Head of caudate nucleus (tissue), 42 donors: ENCODE data around the gene TMEM135.
A peak's percentile ranks its signal among the peaks of the same experiment; 100 is the strongest.
"Not testable (repeated sequence)": the region's sequence is repeated elsewhere in the genome, so short reads cannot be mapped to it uniquely, and the experiment has no call there.

ENCODE experiments used
- DNase-seq, 42 donors: peaks; one replicate each; pipeline versions ENCODE4 v3.0.0 to v3.0.0-alpha.2; 2020 to 2021; ENCODE audit warnings: mixed read lengths in 7 of 42
- intact Hi-C: fragments of 100-400 bp; cut with DNase I; formaldehyde crosslinking; loops from one replicate; pipeline ENCODE4 v1.15.0; 2022

The TMEM135 gene

GRCh38 chr11:87059596-87060390, 22.1 kb downstream of the TMEM135 start:
- intact Hi-C loops, result no loop called here
- no peak for DNase-seq

- no peak for DNase-seq
- intact Hi-C loops, result no loop called here
These were observed 24.0 kb downstream of the TMEM135 start for GRCh38 chr11:87061766-87062165.

- no peak for DNase-seq
- intact Hi-C loops, result no loop called here
These were observed 26.2 kb downstream of the TMEM135 start for GRCh38 chr11:87063982-87064381.

- intact Hi-C loops, result no loop called here
- no peak for DNase-seq
These were observed 35.1 kb downstream of the TMEM135 start for GRCh38 chr11:87072787-87073186.

- intact Hi-C loops, result no loop called here
- DNase-seq, result no peak
These were observed 38.6 kb downstream of the TMEM135 start for GRCh38 chr11:87076260-87076783.

- intact Hi-C loops, result no loop called here
These were observed 39.2 kb downstream of the TMEM135 start for GRCh38 chr11:87076874-87077429.

GRCh38 chr11:87081358-87081757, 43.6 kb downstream of the TMEM135 start:
- DNase-seq, result no peak
- intact Hi-C loops, result no loop called here

More at GRCh38 chr11:87076874-87077429, 39.2 kb downstream of the TMEM135 start:
- no peak for DNase-seq

- DNase-seq, result no peak
- intact Hi-C loops, result no loop called here
These were observed 44.9 kb downstream of the TMEM135 start for GRCh38 chr11:87082590-87082989.

- intact Hi-C loops, result no loop called here
- DNase-seq, result no peak
These were observed 45.3 kb downstream of the TMEM135 start for GRCh38 chr11:87083029-87083428.

- DNase-seq, result no peak
- intact Hi-C loops, result no loop called here
These were observed 54.4 kb downstream of the TMEM135 start for GRCh38 chr11:87092159-87092558.

GRCh38 chr11:87092567-87092966, 54.8 kb downstream of the TMEM135 start:
- intact Hi-C loops, result no loop called here
- no peak for DNase-seq

- intact Hi-C loops, result no loop called here
- peak in 16 of 42 donors; percentile 5 to 55 (median 22) for DNase-seq
These were observed 59.8 kb downstream of the TMEM135 start for GRCh38 chr11:87097582-87097981.

GRCh38 chr11:87101956-87102580, 64.3 kb downstream of the TMEM135 start:
- intact Hi-C loops, result no loop called here
- no peak for DNase-seq

- DNase-seq, intact Hi-C loops: not testable (repeated sequence)
These were observed 68.1 kb downstream of the TMEM135 start for GRCh38 chr11:87105826-87106225.

GRCh38 chr11:87107379-87107778, 69.6 kb downstream of the TMEM135 start:
- intact Hi-C loops, DNase-seq: not testable (repeated sequence)

GRCh38 chr11:87110443-87111131, 72.9 kb downstream of the TMEM135 start:
- intact Hi-C loops, result no loop called here
- no peak for DNase-seq

GRCh38 chr11:87114093-87114492, 76.4 kb downstream of the TMEM135 start:
- intact Hi-C loops, result no loop called here
- DNase-seq, result no peak

GRCh38 chr11:87116185-87116584, 78.5 kb downstream of the TMEM135 start:
- intact Hi-C loops, result no loop called here
- DNase-seq, result no peak

GRCh38 chr11:87120937-87121336, 83.2 kb downstream of the TMEM135 start:
- intact Hi-C loops, result no loop called here
- DNase-seq, result no peak

- intact Hi-C loops, result no loop called here
- DNase-seq, result no peak
These were observed 85.1 kb downstream of the TMEM135 start for GRCh38 chr11:87122852-87123251.
